ENCODE data around the gene STK11IP. TPM values are rescaled to one million over a fixed set of nuclear protein-coding genes. Genes with fewer than 3 reads are reported as not detected.

Gene STK11IP
- total RNA-seq, 4 donors from 2014 or later: 12.3 to 21.3 (median 14.4) TPM

GRCh38 chr2:219644801-219645480 lies 47.3 kb downstream of the STK11IP start:
- intact Hi-C loops (cut with DNase I): loop anchor here (5.0 kb wide), 1 partner anchor 108 kb away; no protein-coding TSS in a partner anchor
- H3K27ac ChIP-seq: peak overlapping the region in 2 of 4 donors; percentile 52 to 57
- 52 to 54% methylated on average over 14 to 15 of the region's 17 CpGs for WGBS, 2 donors

GRCh38 chr2:219645631-219646527 lies 48.2 kb downstream of the STK11IP start:
- Histone ChIP-seq H3K27ac (peak overlapping the region in 2 of 4 donors; percentile 51 to 65), H3K9me3 (no peaks in the 10 kb centered on the region), H3K4me1 (peaks cover 4 to 33% (median 19%) of the 10 kb centered on the region in 3 donors), H3K4me3 (no peak overlapping the region), H3K27me3 (peaks cover 0 to 10% (median 0%) of the 10 kb centered on the region in 4 donors), H3K36me3 (no peaks in the 10 kb centered on the region)
- TF ChIP-seq POLR2A (IDR thresholded peaks at IDR 0.05) (no peak), CTCF (IDR thresholded peaks at IDR 0.05) (no peak)
- DNase-seq: no peak
- intact Hi-C loops (cut with DNase I): no loop called here
- 60 to 63% methylated on average over 9 to 11 of the region's 12 CpGs for WGBS, 2 donors

More at GRCh38 chr2:219644801-219645480, 47.3 kb downstream of the STK11IP start:
- peaks cover 4 to 33% (median 19%) of the 10 kb centered on the region in 3 donors for H3K4me1 ChIP-seq
- no peak for DNase-seq
- no peaks in the 10 kb centered on the region for H3K36me3 ChIP-seq
- H3K4me3 ChIP-seq: no peak overlapping the region
- H3K9me3 ChIP-seq: no peaks in the 10 kb centered on the region
- TF ChIP-seq POLR2A (IDR thresholded peaks at IDR 0.05) (no peak), CTCF (IDR thresholded peaks at IDR 0.05) (no peak)
- peaks cover 0 to under 1% (median 0%) of the 10 kb centered on the region in 4 donors for H3K27me3 ChIP-seq

- Histone ChIP-seq H3K4me1 (peaks cover 0 to 19% (median 13%) of the 10 kb centered on the region in 3 donors), H3K36me3 (no peaks in the 10 kb centered on the region), H3K9me3 (peaks cover 0 to 4% (median 0%) of the 10 kb centered on the region in 3 donors), H3K27ac (no peak overlapping the region), H3K4me3 (no peak overlapping the region), H3K27me3 (peaks cover 0 to 28% (median 0%) of the 10 kb centered on the region in 4 donors)
- intact Hi-C loops (cut with DNase I): no loop called here
- TF ChIP-seq POLR2A (IDR thresholded peaks at IDR 0.05) (no peak), CTCF (IDR thresholded peaks at IDR 0.05) (no peak)
- WGBS, 2 donors: 82 to 83% methylated on average over 2 of the region's 2 CpGs
- no peak for DNase-seq
These were observed 50.5 kb downstream of the STK11IP start for GRCh38 chr2:219648176-219648575.

- WGBS, 2 donors: 65 to 82% methylated on average over 4 of the region's 4 CpGs
- peaks cover 0 to 18% (median 13%) of the 10 kb centered on the region in 3 donors for H3K4me1 ChIP-seq
- intact Hi-C loops (cut with DNase I): no loop called here
- no peaks in the 10 kb centered on the region for H3K36me3 ChIP-seq
- H3K27me3 ChIP-seq: peaks cover 0 to 33% (median 0%) of the 10 kb centered on the region in 4 donors
- no peak overlapping the region for H3K27ac ChIP-seq
- DNase-seq: no peak
- H3K4me3 ChIP-seq: no peak overlapping the region
- H3K9me3 ChIP-seq: peaks cover 0 to 4% (median 0%) of the 10 kb centered on the region in 3 donors
- TF ChIP-seq POLR2A (IDR thresholded peaks at IDR 0.05): no peak
- no peak for TF ChIP-seq CTCF (IDR thresholded peaks at IDR 0.05)
These were observed 51.3 kb downstream of the STK11IP start for GRCh38 chr2:219648963-219649362.

Measured in esophagus squamous epithelium (tissue), 5 donors.